Upper lobe of left lung (tissue), 4 donors: Measurements from ENCODE around the gene ARHGAP42.

Experiments used
- CTCF ChIP-seq, 6 experiments: fragments of 450-650 bp in 4 of 6; fragments of 200-600 bp in 2 of 6; sonication (generic) in 2 of 6; IDR thresholded peaks; one replicate each; pipeline ENCODE4 v1.5.1; 2016 to 2019; ENCODE audit warnings: antibody characterized with exemption in 6 of 6
- EP300 ChIP-seq, 4 donors: sonication (generic); formaldehyde crosslinking; IDR thresholded peaks; one replicate each; pipeline ENCODE4 v1.5.1; 2017; ENCODE audit warnings: antibody characterized with exemption in 4 of 4, control low read depth in 2 of 4
- POLR2A ChIP-seq, 4 donors: fragments of 450-650 bp; IDR thresholded peaks; one replicate each; pipeline ENCODE4 v1.5.1; 2016 to 2017; ENCODE audit warnings: antibody characterized with exemption in 4 of 4, mild to moderate bottlenecking in 2 of 4
- POLR2AphosphoS5 ChIP-seq, 2 donors: sonication (generic); formaldehyde crosslinking; IDR thresholded peaks; one replicate each; pipeline ENCODE4 v1.5.1; 2017; ENCODE audit warnings: antibody characterized with exemption in 2 of 2

DNA sequence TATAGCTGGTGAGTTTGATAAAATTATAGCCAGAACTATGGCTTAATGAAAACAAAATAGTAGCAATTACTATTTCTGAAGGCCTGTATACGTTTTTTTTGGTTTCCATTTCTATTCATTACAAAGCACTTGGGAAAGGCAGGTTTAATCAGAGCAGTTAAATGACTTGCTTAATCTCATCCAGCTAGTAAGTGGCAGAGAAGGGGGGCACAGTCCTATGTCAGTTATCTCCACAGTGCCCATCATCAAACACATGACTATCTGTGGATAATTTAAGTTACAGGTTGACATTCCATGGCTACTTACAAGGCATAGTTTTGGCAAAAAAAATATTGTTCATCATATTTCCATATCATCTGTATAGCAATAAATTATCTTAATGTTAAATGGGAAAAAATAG, 348.8 kb downstream of the ARHGAP42 start:
- TF ChIP-seq POLR2AphosphoS5 (IDR thresholded peaks at IDR 0.05) (no peak), CTCF (IDR thresholded peaks at IDR 0.05) (no peak), POLR2A (IDR thresholded peaks at IDR 0.05) (no peak), EP300 (IDR thresholded peaks at IDR 0.05) (no peak)
